ENCODE results near the gene ADAP1.

- TF ChIP-seq, protein P1, sequence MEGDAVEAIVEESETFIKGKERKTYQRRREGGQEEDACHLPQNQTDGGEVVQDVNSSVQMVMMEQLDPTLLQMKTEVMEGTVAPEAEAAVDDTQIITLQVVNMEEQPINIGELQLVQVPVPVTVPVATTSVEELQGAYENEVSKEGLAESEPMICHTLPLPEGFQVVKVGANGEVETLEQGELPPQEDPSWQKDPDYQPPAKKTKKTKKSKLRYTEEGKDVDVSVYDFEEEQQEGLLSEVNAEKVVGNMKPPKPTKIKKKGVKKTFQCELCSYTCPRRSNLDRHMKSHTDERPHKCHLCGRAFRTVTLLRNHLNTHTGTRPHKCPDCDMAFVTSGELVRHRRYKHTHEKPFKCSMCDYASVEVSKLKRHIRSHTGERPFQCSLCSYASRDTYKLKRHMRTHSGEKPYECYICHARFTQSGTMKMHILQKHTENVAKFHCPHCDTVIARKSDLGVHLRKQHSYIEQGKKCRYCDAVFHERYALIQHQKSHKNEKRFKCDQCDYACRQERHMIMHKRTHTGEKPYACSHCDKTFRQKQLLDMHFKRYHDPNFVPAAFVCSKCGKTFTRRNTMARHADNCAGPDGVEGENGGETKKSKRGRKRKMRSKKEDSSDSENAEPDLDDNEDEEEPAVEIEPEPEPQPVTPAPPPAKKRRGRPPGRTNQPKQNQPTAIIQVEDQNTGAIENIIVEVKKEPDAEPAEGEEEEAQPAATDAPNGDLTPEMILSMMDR (IDR thresholded peaks at IDR 0.05; ENCODE audit: low read length): no peak
- TF ChIP-seq EZH2 (IDR thresholded peaks at IDR 0.05; ENCODE audit: borderline replicate concordance, low read length): no peak
These were observed 32.0 kb downstream of the ADAP1 start for GRCh38 chr7:922334-923107.
